HepG2 (cell line): ENCODE results near the gene MASP1. TPM values are rescaled to one million over a fixed set of nuclear protein-coding genes. Genes with fewer than 3 reads are reported as not detected.

Experiments
- ATAC-seq: fragments of 200-7000 bp; cut with Tn5 transposase; 3 replicates; pipeline ENCODE4 v1.9.1; 2020; ENCODE audit warnings: mild to moderate bottlenecking, moderate library complexity
- BruUV-seq: library from RNA; stranded (reverse); fragments of 400-500 nt; replicated peaks from 2 replicates; lab custom pipeline; 2021; lab: Mats Ljungman, UMichigan
- CTCF ChIA-PET: fragments of 300-600 bp; formaldehyde crosslinking; extraction: SDS; loops from one replicate; lab custom pipeline; 2021; ENCODE audit warnings: low total read pairs, inconsistent platforms, low intra/inter-chr PET ratio; lab: Yijun Ruan, JAX
- POLR2A ChIA-PET: fragments of 350-600 bp; sonication (Branson Sonifier 250); formaldehyde crosslinking; loops from one replicate; lab custom pipeline; 2020; ENCODE audit warnings: antibody characterized with exemption, inconsistent platforms; lab: Yijun Ruan, JAX
- DNase-seq: peaks from one replicate; pipeline ENCODE4 v3.0.0-alpha.2; 2015; ENCODE audit warnings: low spot score
- FAIRE-seq: peaks from 3 replicates; lab custom pipeline; 2011; peaks lifted over from hg19 to GRCh38; lab: Jason Lieb, UNC
- H2AFZ ChIP-seq: one replicate; pipeline ENCODE4 v1.6.1; 2011; ENCODE audit warnings: low read length, inconsistent platforms
- H3K27ac ChIP-seq: fragments of 300-600 bp; 3 replicates; pipeline ENCODE4 v1.8.0; 2011; ENCODE audit warnings: mixed run types, mild to moderate bottlenecking, mixed read lengths, low read length, inconsistent platforms; ENCODE audit not compliant: insufficient read depth; ENCODE audit errors: extremely low read length
- H3K27me3 ChIP-seq, 2 experiments: fragments of 200-600 bp in 1 of 2; 2 replicates in 1 of 2; 3 replicates in 1 of 2; pipeline versions ENCODE4 v1.6.0 to v1.8.0; 2011; ENCODE audit warnings: low read length in 2 of 2, mild to moderate bottlenecking in 2 of 2, moderate library complexity in 2 of 2, inconsistent platforms in 1 of 2; ENCODE audit not compliant: insufficient read depth in 2 of 2, control insufficient read depth in 1 of 2
- H3K36me3 ChIP-seq, 2 experiments: fragments of 200-600 bp in 1 of 2; replicated peaks in 1 of 2; 2 replicates in 1 of 2; 3 replicates in 1 of 2; pipeline versions ENCODE4 v1.5.1 to v1.8.0; 2011; ENCODE audit warnings: low read length in 2 of 2, inconsistent platforms in 1 of 2; ENCODE audit not compliant: insufficient read depth in 2 of 2, control insufficient read depth in 1 of 2
- H3K4me1 ChIP-seq: 2 replicates; pipeline ENCODE4 v1.5.1; 2012; ENCODE audit warnings: low read length, inconsistent platforms; ENCODE audit not compliant: insufficient read depth
- H3K4me2 ChIP-seq: 2 replicates; pipeline ENCODE4 v1.6.0; 2011; ENCODE audit warnings: low read depth, low read length, inconsistent platforms
- H3K4me3 ChIP-seq, 3 experiments: fragments of 200-600 bp in 1 of 3; sonication (generic), shearing (Covaris generic) in 1 of 3; replicated peaks in 1 of 3; 2 replicates each; pipeline ENCODE4 v1.5.1; 2011 to 2016; ENCODE audit warnings: low read length in 3 of 3, inconsistent platforms in 2 of 3, low read depth in 2 of 3, mild to moderate bottlenecking in 2 of 3, control low read depth in 1 of 3, mixed read lengths in 1 of 3; ENCODE audit not compliant: insufficient read depth in 1 of 3
- H3K79me2 ChIP-seq: one replicate; pipeline ENCODE4 v1.6.1; 2011; ENCODE audit warnings: low read length, inconsistent platforms; ENCODE audit not compliant: insufficient read depth
- H3K9ac ChIP-seq: 2 replicates; pipeline ENCODE4 v1.6.0; 2011; ENCODE audit warnings: mild to moderate bottlenecking, low read depth, low read length, inconsistent platforms; ENCODE audit not compliant: insufficient read depth
- H3K9me3 ChIP-seq: 2 replicates; pipeline ENCODE4 v1.5.1; 2012; ENCODE audit warnings: mild to moderate bottlenecking, low read length
- H4K20me1 ChIP-seq: 2 replicates; pipeline ENCODE4 v1.6.0; 2011; ENCODE audit warnings: inconsistent platforms, mild to moderate bottlenecking, low read length, moderate library complexity; ENCODE audit not compliant: insufficient read depth
- ADNP ChIP-seq: sonication (generic); formaldehyde crosslinking; IDR thresholded peaks from 2 replicates; pipeline ENCODE4 v1.4.0; 2020; ENCODE audit warnings: missing genetic modification reagents
- BCL3 ChIP-seq: sonication (generic); formaldehyde crosslinking; IDR thresholded peaks from 2 replicates; pipeline ENCODE4 v1.5.1; 2020; ENCODE audit warnings: mild to moderate bottlenecking, missing genetic modification reagents, moderate library complexity
- EHMT2 ChIP-seq: fragments of 200-600 bp; sonication (generic); IDR thresholded peaks from 2 replicates; pipeline ENCODE4 v1.7.0; 2017; ENCODE audit warnings: antibody characterized with exemption, low read depth, low read length, borderline replicate concordance
- GRHL1 ChIP-seq: sonication (generic); formaldehyde crosslinking; conservative IDR thresholded peaks from 2 replicates; pipeline ENCODE4 v1.8.0; 2022; ENCODE audit warnings: missing genetic modification reagents
- HNF4G ChIP-seq, 2 experiments: sonication (generic) in 1 of 2; formaldehyde crosslinking in 1 of 2; IDR thresholded peaks; 2 replicates each; pipeline versions ENCODE4 v1.4.0 to v1.6.1; 2011 to 2020; ENCODE audit warnings: borderline replicate concordance in 2 of 2, low read depth in 2 of 2, mild to moderate bottlenecking in 2 of 2, low read length in 1 of 2, missing genetic modification reagents in 1 of 2, moderate library complexity in 1 of 2
- HNRNPUL1 ChIP-seq: fragments of 200-400 bp; formaldehyde crosslinking; IDR thresholded peaks from 2 replicates; pipeline ENCODE4 v1.6.1; 2017; ENCODE audit warnings: low read depth, mild to moderate bottlenecking, low read length, moderate library complexity
- MATR3 ChIP-seq: sonication (generic); formaldehyde crosslinking; IDR thresholded peaks from 2 replicates; pipeline ENCODE4 v1.4.0; 2020; ENCODE audit warnings: missing genetic modification reagents
- PITX1 ChIP-seq: sonication (generic); formaldehyde crosslinking; IDR thresholded peaks from 2 replicates; pipeline ENCODE4 v1.5.1; 2020; ENCODE audit warnings: mild to moderate bottlenecking, missing genetic modification reagents
- SIX1 ChIP-seq: sonication (generic); formaldehyde crosslinking; IDR thresholded peaks from 2 replicates; pipeline ENCODE4 v1.4.0; 2020; ENCODE audit warnings: missing genetic modification reagents, borderline replicate concordance
- ZBTB1 ChIP-seq: sonication (generic); formaldehyde crosslinking; IDR thresholded peaks from 2 replicates; pipeline ENCODE4 v1.4.0; 2020; ENCODE audit warnings: missing genetic modification reagents, borderline replicate concordance
- ZNF235 ChIP-seq: sonication (generic); formaldehyde crosslinking; IDR thresholded peaks from 2 replicates; pipeline ENCODE4 v1.8.1; 2023; ENCODE audit warnings: mild to moderate bottlenecking, missing genetic modification reagents, borderline replicate concordance
- WGBS: methylation state at CpG from one replicate; pipeline ENCODE4 v1.1.6; 2017; ENCODE audit warnings: low lambda C conversion rate; 5-methylcytosine and 5-hydroxymethylcytosine counted together
- in situ Hi-C: cut with HindIII; loops from 2 replicates; pipeline ENCODE4 v1.10.0; 2017; ENCODE audit warnings: low pct_unique_long_range_greater_than_20kb; ENCODE audit not compliant: extremely low pct_ligation_motif_present
- intact Hi-C: fragments of 100-400 bp; cut with micrococcal nuclease; formaldehyde crosslinking; loops from one replicate; pipeline ENCODE4 v1.10.0; 2022; ENCODE audit not compliant: unreplicated experiment
- polyA plus RNA-seq, 8 experiments: library from polyadenylated mRNA; depleted of rRNA in 3 of 8; stranded (reverse) in 7 of 8; unstranded in 1 of 8; fragments of >200 nt; fragmentation: Illumina TruSeq in 4 of 8; extraction: Trizol in 4 of 8; gene quantifications; 2 replicates each; pipeline versions ENCODE4 v1.2.1 to v1.2.3, GENCODE V29; 2011 to 2016; ENCODE audit warnings: low read depth in 4 of 8, missing spikeins in 1 of 8, mixed read lengths in 1 of 8; ENCODE audit not compliant: insufficient read depth in 1 of 8
- total RNA-seq, 5 experiments: library from RNA; depleted of rRNA; stranded (reverse); fragments of >200 nt; fragmentation: Illumina TruSeq; extraction: Trizol; gene quantifications; 2 replicates each; pipeline ENCODE4 v1.2.3, GENCODE V29; 2016; ENCODE audit warnings: low read depth in 1 of 5

The MASP1 gene
- total and polyA plus RNA-seq, 2 of the 13 experiments (the other 11 are each of a cell fraction or from before 2014, with no cell fraction given): 10.8 to 56.0 TPM

- TF ChIP-seq HNRNPUL1 (no peak), ZBTB1 (CRISPR knock-in tag) (no peak), ZNF235 (CRISPR knock-in tag) (no peak), SIX1 (no peak), BCL3 (CRISPR knock-in tag) (no peak), EHMT2 (no peak), ADNP (CRISPR knock-in tag) (no peak), MATR3 (no peak), HNF4G (IDR thresholded peaks at IDR 0.05; ENCODE audit: borderline replicate concordance, low read depth, low read length) (no peak), HNF4G (CRISPR knock-in tag; IDR thresholded peaks at IDR 0.05; ENCODE audit: borderline replicate concordance, low read depth) (no peak), GRHL1 (CRISPR knock-in tag) (no peak), PITX1 (no peak)
- DNase-seq (no peak), ATAC-seq (no peak), FAIRE-seq (no peak)
- Histone ChIP-seq H3K4me1 (no peaks in the 10 kb centered on the region), H4K20me1 (no peaks in the 10 kb centered on the region), H3K36me3 (no peaks in the 10 kb centered on the region), H2AFZ (no peak overlapping the region), H3K27me3 (no peaks in the 10 kb centered on the region), H3K4me2 (no peak overlapping the region), H3K9ac (no peak overlapping the region), H3K4me3 (no peak overlapping the region), H3K79me2 (no peaks in the 10 kb centered on the region), H3K27ac (no peak overlapping the region), H3K9me3 (no peaks in the 10 kb centered on the region)
- CTCF ChIA-PET: no interaction called here
- BruUV-seq: no TSS peak
- in situ Hi-C loops (loop anchor here (10.0 kb wide), 1 partner anchor 404 kb away; no protein-coding TSS in a partner anchor), intact Hi-C loops (no loop called here)
- 29% methylated on average over 2 of the region's 2 CpGs for WGBS
- POLR2A ChIA-PET: no interaction called here
Measured at GRCh38 chr3:187310954-187311470, 19.5 kb upstream of the MASP1 start.
